ENCODE results near the gene DIS3L2.

DIS3L2 gene

DNA sequence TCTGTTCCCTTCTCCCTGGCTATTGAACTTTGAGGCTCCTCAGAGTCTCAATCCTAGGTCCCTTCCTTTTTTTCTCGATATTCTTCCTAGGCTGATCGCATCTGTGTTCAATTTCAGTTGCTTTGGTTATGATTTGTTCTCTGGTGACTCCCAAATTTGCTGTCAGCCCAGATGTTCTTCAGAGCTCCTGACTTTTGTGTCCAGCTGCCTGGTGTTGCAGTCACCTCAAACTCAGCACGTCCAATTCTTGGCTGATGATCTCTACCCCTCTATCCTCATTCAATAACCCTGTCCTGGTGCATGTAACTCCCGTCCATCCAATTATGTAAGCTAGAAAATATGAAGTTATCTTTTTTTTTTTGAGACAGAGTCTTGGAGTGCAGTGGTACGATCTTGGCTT, 31.4 kb downstream of the DIS3L2 start:
- Histone ChIP-seq H3K27ac (ENCODE audit: low read length) (no peak overlapping the region), H3K79me2 (ENCODE audit: low read length) (peaks cover 13% of the 10 kb centered on the region), H4K20me1 (ENCODE audit: insufficient read depth, low read length) (0 out of 2 replicates have a peak, but pooled peaks cover 5% of the 10 kb centered on the region), H3K4me2 (ENCODE audit: low read length) (no peak overlapping the region), H3K36me3 (replicated peaks; ENCODE audit: low read depth, low read length) (no peaks in the 10 kb centered on the region), H2AFZ (ENCODE audit: low read depth, low read length) (no peak overlapping the region), H3K4me1 (ENCODE audit: low read length) (no peaks in the 10 kb centered on the region), H3K27me3 (ENCODE audit: low read depth, low read length) (no peaks in the 10 kb centered on the region), H3K9ac (ENCODE audit: low read length) (no peak overlapping the region), H3K9me3 (ENCODE audit: insufficient read depth, low read length) (no peaks in the 10 kb centered on the region), H3K4me3 (ENCODE audit: low read length) (no peak overlapping the region)
- TF ChIP-seq EZH2phosphoT487 (IDR thresholded peaks at IDR 0.05; ENCODE audit: low read depth) (no peak), CTCF (IDR thresholded peaks at IDR 0.05; ENCODE audit: low read depth, low read length) (no peak)

DNA sequence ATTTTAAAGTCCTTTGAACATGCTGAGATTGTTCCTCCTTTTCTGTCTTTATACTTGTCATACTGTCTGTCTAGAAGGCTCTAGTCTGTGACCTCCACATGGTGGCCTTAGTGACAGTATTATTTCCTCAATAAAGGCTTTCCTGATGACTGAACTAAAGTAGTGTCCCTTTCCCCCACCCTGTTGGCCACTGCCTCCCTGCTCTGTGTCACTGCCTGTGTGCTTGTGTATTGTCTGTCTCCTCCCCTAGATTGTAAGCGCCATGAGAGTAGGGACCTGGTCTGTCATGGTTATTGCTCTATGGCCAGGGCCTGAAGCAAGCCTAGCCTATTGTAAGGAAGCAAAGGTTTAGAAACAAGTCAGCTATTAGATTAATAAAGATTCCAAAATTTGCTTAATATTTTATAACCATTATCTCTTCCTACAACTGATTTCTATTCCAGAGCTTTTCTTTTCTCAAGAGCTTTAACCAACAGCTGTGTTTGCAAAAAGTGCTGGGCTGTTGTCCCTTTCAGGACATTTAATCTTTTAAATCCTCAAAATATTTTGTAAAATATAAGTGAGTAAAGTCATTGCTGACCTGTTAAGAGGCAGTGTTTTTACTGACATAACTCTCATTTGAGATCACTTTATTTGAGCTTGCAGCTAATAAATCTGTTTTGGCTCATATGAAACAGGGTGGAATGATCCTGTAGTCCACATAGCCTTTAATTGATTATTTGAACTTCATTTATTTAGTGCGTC, 35.5 kb downstream of the DIS3L2 start:
- H4K20me1 ChIP-seq (ENCODE audit: insufficient read depth, low read length): no peaks in the 10 kb centered on the region
- TF ChIP-seq CTCF (IDR thresholded peaks at IDR 0.05; ENCODE audit: low read depth, low read length) (no peak), EZH2phosphoT487 (IDR thresholded peaks at IDR 0.05; ENCODE audit: low read depth) (no peak)
- H3K79me2 ChIP-seq (ENCODE audit: low read length): peaks cover 6% of the 10 kb centered on the region; the same call in 1 of the 2 replicates
- H3K4me3 ChIP-seq (ENCODE audit: low read length): no peak overlapping the region
- no peak overlapping the region for H3K27ac ChIP-seq (ENCODE audit: low read length)
- no peaks in the 10 kb centered on the region for H3K36me3 ChIP-seq (replicated peaks; ENCODE audit: low read depth, low read length)
- H2AFZ ChIP-seq (ENCODE audit: low read depth, low read length): no peak overlapping the region
- no peak overlapping the region for H3K4me2 ChIP-seq (ENCODE audit: low read length)
- no peak overlapping the region for H3K9ac ChIP-seq (ENCODE audit: low read length)
- H3K9me3 ChIP-seq (ENCODE audit: insufficient read depth, low read length): no peaks in the 10 kb centered on the region
- H3K4me1 ChIP-seq (ENCODE audit: low read length): no peaks in the 10 kb centered on the region
- H3K27me3 ChIP-seq (ENCODE audit: low read depth, low read length): no peaks in the 10 kb centered on the region

DNA sequence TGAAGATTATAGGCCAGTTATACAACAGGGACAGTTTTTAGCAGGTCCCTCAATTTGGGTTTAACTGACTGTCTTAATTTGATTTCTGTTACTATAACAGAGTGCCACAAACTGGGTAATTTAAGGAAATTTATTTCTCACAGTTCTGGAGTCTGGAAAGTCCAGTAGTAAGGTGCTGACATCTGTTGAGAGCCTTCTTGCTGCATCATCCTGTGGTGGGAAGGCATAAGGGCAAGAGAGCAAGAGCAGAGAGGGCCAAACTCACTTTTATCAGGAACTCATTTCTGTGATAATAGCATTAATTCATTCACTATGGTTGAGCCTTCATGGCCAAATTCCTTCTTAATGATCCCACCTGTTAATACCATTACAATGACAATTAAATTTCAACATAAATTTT, 36.5 kb downstream of the DIS3L2 start:
- no peak overlapping the region for H3K4me2 ChIP-seq (ENCODE audit: low read length)
- no peak overlapping the region for H3K4me3 ChIP-seq (ENCODE audit: low read length)
- no peaks in the 10 kb centered on the region for H3K9me3 ChIP-seq (ENCODE audit: insufficient read depth, low read length)
- H3K9ac ChIP-seq (ENCODE audit: low read length): no peak overlapping the region
- H4K20me1 ChIP-seq (ENCODE audit: insufficient read depth, low read length): no peaks in the 10 kb centered on the region; the same call in 1 of the 2 replicates
- H3K27ac ChIP-seq (ENCODE audit: low read length): no peak overlapping the region
- H3K36me3 ChIP-seq (replicated peaks; ENCODE audit: low read depth, low read length): no peaks in the 10 kb centered on the region
- peaks cover 6% of the 10 kb centered on the region; the same call in 1 of the 2 replicates for H3K79me2 ChIP-seq (ENCODE audit: low read length)
- no peak overlapping the region for H2AFZ ChIP-seq (ENCODE audit: low read depth, low read length)
- no peaks in the 10 kb centered on the region for H3K4me1 ChIP-seq (ENCODE audit: low read length)
- no peaks in the 10 kb centered on the region for H3K27me3 ChIP-seq (ENCODE audit: low read depth, low read length)
- TF ChIP-seq CTCF (IDR thresholded peaks at IDR 0.05; ENCODE audit: low read depth, low read length) (no peak), EZH2phosphoT487 (IDR thresholded peaks at IDR 0.05; ENCODE audit: low read depth) (no peak)

- Histone ChIP-seq H3K79me2 (ENCODE audit: low read length) (peaks cover 6% of the 10 kb centered on the region; the same call in 1 of the 2 replicates), H3K27ac (ENCODE audit: low read length) (no peak overlapping the region), H3K4me2 (ENCODE audit: low read length) (no peak overlapping the region), H3K36me3 (replicated peaks; ENCODE audit: low read depth, low read length) (no peaks in the 10 kb centered on the region), H3K27me3 (ENCODE audit: low read depth, low read length) (no peaks in the 10 kb centered on the region), H4K20me1 (ENCODE audit: insufficient read depth, low read length) (no peaks in the 10 kb centered on the region; the same call in 1 of the 2 replicates), H3K4me1 (ENCODE audit: low read length) (no peaks in the 10 kb centered on the region), H3K9ac (ENCODE audit: low read length) (no peak overlapping the region), H3K9me3 (ENCODE audit: insufficient read depth, low read length) (no peaks in the 10 kb centered on the region), H3K4me3 (ENCODE audit: low read length) (no peak overlapping the region), H2AFZ (ENCODE audit: low read depth, low read length) (no peak overlapping the region)
- TF ChIP-seq EZH2phosphoT487 (IDR thresholded peaks at IDR 0.05; ENCODE audit: low read depth) (no peak), CTCF (IDR thresholded peaks at IDR 0.05; ENCODE audit: low read depth, low read length) (no peak)
Observed at GRCh38 chr2:232000439-232000838, 38.9 kb downstream of the DIS3L2 start.

All from OCI-LY3 (cell line).